Measurements from ENCODE around the gene CIPC.

The CIPC gene

DNA sequence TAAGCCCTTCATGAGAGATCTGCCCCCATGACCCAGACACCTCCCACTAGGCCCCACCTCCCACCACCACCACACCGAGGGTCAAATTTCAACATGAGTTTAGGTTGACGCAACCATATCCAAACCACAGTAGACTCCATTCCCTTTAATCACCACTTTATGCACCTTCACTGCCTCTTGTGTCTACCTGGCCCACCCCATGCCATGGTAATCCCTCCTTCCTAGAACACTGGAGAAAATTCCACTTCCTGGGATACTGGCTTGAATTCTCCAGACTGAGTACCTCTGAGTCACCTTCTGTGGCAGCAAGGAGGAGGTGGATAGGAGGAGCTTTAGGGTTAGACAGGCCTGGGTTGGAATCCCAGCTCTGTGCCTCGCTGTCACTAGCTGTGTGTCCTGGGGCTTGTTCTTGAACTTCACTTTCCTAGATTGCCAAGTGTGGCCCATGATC lies 26.1 kb upstream of the CIPC start:
- no peak for DNase-seq (ENCODE audit: low read depth)

DNA sequence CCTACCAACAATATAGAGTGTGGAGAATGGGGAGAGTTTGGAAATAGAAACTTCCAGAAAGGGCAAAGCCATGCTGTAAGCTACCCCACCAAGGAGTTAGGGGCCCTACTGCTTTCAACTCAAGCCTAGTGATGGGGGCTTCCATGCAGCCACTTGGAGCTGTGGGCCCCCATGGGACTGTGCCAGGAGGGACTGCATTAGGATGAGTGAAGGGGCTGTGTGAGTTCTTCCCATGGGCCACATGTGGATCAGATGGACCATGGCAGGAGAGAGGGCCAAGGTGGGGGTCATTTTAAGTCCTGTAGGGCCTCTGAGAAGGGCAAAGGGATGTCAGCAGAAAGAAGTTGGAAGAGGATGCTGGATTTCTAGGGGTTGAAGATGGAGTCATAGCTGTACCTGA lies 23.1 kb upstream of the CIPC start:
- DNase-seq (ENCODE audit: low read depth) = no peak

DNA sequence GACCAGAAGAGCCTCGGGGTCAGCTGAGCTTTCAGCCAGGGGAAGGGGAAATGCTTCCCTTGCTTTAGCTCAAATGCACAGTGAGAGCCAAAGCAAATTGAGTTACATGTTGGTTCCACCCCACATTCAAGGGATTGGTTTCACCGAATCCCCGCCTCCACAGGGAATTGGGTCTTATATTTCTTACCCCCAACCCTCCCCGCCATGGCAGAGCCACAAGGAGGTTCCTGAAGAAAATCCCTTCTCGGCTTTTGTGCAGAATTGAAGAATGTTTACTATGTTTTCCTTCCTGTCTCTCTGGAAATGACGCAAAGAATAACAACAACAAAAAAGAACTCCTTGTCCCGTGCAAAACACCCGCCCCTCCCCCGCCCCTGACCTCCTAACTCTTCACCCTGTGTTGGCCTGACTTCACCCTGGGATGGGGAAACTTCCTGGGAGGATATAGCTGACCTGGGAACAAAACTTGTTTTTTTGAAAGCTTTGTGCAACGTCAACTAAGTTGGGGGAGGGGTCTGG lies 21.9 kb upstream of the CIPC start:
- no peak for DNase-seq (ENCODE audit: low read depth)

DNA sequence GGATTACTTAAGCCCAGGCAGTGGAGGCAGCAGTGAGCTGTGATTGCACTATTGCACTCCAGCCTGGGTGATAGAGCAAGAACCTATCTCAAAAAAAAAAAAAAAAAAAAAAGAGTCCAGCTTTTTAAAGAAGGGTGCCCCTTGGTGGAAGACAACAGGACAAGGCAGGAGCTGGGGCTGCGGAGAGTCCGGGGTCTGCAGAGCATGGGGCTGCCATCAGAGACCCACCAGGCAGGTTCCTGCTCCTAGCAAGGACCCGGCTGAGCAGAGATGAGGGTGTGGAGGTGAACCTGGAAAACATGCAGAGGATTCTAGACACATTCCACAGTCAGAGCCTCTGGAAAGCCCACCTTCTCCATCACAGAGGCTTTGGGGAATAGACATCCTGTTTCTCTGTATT lies 21.0 kb upstream of the CIPC start:
- no peak for DNase-seq (ENCODE audit: low read depth)

DNA sequence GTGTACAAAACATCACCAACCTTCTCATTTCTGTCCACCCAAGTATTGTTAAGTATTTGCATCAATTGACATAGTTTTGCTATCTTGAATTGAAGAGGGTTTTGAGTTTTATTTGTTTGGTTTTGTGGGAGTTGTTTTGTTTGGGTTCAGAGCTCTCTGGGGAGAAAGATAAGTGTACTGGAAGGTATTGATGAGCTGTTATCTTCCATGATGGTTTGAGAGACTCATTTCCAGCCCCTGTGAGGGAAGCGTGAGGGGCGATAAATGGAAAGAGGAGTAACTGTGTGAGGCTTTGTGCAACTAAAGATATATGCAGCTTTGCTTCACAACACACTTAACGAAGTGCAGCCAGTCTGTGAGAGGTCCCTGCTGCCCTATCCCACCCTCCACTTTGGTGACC lies 15.7 kb upstream of the CIPC start:
- no peak for DNase-seq (ENCODE audit: low read depth)

DNA sequence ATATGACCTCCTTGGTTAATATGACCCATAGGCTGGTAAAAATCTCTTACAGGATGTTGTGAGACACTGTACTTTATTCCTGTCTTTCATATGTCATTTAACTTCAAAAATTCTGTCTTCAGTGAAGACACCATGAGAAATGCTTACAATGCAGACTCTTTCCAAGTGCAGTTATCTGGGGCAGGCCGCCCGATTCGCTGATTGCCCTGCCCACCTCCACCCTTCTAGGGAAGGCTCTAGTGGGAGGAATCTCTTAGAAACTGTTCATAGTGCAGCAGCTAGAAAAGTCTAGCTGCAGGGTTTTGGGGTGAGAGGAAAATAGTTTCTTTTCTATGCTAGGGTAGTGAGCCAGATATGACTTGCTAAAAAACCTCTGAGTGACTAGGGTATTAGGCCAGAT lies 15.0 kb upstream of the CIPC start:
- no peak for DNase-seq (ENCODE audit: low read depth)

DNA sequence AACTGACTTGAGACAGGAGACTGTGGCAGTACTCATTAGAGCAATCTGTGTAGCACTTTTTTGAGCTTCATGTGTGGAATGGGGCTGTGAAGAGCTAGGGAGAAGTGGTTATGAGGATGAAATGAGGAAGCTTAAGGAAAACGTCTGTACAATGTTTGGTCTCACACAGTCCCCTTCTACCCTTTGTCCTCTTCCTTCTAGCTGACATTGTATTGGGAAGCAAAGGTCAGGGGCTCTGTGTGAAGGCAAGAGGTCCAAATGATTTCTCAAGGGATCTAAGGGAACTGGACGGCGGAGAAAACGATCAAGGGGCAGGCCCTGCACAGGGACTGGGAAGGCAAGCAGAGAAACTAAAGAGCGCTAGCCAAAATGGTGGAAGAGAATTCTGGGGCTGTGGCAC lies 13.1 kb upstream of the CIPC start:
- DNase-seq (ENCODE audit: low read depth) = no peak

DNA sequence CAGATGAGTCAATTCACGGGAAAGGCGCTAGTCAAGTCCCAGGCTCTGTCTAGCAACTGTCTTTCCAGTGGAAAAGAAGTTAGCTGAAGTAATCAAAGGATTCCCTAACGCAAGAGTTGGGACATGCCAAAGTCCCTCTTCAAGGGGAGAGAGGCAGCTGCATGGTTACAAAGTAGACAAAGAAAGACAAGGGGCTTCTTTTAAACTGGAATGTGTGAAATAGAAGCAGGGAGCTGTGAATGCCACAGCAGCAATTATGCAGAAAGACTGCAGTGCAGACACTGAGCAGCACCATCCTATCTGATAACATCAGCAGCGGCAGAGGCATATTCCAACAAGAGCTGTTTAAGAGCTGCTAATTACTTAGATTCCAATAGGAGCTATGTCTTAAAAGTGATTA lies 12.5 kb upstream of the CIPC start:
- no peak for DNase-seq (ENCODE audit: low read depth)

DNA sequence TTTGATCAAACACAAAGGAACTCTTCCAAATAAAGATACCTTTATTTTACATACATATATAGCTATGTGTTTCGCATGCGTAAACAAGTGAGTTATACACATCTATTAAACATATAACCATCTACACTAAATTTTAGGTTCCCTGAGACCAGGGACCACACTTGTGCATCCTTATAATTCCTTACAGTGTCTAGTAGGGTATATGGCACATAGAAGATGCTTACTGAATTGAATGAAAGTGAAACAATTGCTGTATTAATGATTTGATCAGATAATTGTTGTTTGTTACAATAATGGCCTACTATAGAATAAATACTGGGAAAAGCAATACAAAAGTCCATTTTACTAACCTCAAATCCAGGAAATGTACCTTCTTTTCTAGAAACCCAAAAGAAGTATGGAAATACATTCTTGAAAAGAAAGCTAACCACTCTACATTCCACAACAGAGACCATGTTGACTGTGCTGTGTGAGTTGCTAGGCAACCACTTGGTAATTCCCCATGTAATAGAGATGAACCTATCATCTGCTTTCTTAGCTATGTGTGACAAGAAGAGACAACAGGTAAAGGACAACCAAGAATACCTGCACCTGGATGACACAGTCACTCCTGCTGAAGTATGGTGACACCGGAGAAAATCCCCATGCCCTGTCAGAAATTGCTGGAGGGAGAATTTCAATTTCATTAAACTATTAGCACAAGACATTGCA lies 11.9 kb upstream of the CIPC start:
- no peak for DNase-seq (ENCODE audit: low read depth)

DNA sequence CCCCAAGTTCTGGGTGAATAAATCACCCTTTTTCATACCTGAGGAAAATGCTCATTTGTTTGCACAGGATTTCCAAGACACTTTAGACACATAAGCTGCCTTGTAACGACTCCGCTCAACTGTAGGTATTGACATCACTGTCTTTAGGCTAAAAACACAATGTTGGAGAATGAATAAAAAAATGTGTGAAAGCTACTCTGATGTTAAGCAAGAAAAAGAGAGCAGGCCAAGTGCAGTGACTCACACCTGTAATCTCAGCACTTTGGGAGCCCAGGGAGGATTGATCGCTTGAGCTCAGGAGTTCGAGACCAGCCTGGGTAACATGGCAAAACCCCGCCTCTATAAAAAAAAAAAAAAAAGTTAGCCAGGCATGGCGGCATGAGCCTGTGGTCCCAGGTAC lies 11.1 kb upstream of the CIPC start:
- DNase-seq (ENCODE audit: low read depth) = no peak

DNA sequence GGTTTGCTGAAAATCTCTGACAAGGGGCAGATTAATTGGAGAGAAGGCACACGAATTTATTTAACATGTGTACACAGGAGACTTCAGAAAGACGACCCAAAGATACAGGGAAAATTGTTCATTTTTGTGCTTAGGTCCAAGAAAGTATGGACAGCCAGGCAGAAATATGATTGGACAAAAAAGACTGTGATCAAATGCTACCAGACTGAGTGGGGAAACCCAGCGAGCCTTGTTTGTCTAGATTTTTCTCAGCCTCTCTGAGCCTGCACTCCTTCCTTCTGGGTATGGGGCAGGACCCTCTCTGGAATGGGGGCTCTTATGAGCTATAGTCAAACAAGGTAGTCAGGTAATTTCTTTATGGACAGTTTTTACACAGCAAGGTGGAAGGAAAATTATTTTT lies 10.4 kb upstream of the CIPC start:
- no peak for DNase-seq (ENCODE audit: low read depth)

DNA sequence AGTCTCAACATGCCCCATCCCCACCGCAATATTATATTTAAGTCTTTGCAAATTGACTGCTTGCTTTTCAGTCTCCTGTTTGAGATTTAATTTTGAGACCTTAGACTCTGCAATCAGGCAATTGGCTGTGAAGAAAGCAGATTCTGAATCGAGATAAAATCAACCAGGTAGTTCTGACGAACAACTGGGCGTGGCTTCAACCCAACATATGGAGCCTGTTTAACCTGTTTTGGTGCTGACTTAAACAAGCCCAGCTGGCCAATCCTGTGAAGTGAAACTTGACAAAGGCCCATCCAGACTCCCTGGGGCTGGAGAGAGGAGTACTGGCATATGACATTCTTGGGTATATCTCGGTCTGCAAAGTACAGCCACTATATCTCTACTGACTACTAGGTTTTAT lies 9.8 kb upstream of the CIPC start:
- no peak for DNase-seq (ENCODE audit: low read depth)

DNA sequence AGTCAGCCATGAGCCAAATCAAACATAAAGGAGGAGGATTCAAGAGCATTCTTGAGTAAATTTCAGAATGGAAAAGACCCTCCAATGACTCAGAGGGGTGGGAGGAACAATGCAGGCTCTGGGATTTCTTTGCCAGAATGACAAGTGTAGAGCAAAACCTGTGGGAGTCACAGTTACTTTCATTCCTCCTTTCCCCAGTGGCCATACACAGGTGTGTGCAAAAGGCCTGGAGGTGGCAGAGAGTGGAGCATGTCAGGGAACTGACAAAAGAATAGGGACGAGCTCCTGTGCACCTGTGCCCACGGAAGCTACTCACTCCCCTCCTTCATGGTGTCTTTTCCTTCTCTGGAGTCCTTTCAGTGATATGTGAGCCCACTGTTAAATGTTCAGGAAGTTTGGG lies 9.4 kb upstream of the CIPC start:
- DNase-seq (ENCODE audit: low read depth) = no peak

DNA sequence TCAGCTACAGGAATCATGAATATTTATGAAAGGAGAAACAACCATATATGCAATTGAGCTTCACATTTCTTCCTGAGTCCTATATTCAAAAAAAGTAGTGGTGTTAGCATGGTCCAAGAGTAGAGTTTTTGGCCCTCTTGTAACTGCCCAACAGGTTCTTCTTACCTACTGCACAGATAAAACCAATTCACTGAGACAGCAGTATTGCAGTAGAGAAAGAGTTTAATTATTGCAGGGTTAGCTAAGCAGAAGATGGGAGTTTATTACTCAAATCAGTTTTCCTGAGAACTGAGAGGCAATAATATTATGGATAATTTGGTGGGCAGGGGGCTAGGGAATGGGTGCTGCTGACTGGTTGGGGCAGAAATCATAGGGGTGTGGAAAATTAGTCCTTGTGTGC lies 6.5 kb upstream of the CIPC start:
- no peak for DNase-seq (ENCODE audit: low read depth)

DNA sequence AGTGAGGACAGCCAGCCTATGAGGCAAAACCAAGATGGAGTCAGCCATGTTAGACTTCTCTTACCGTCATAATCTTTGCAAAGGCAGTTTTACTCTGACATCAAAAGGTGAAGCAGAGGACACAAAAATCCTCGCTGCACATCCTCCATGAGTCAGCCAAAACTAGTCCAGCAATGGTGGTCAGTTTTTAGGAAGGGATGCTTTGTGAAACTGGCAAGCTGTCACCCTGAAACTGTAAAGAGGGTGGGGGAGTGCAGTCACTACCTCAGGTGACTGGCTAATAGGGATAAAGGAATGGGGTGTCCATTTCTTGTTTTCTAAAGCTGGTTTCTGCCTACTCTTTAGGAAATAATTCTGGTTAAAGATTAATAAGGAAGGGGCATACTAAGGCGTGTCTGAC lies 5.4 kb upstream of the CIPC start:
- DNase-seq (ENCODE audit: low read depth) = no peak

DNA sequence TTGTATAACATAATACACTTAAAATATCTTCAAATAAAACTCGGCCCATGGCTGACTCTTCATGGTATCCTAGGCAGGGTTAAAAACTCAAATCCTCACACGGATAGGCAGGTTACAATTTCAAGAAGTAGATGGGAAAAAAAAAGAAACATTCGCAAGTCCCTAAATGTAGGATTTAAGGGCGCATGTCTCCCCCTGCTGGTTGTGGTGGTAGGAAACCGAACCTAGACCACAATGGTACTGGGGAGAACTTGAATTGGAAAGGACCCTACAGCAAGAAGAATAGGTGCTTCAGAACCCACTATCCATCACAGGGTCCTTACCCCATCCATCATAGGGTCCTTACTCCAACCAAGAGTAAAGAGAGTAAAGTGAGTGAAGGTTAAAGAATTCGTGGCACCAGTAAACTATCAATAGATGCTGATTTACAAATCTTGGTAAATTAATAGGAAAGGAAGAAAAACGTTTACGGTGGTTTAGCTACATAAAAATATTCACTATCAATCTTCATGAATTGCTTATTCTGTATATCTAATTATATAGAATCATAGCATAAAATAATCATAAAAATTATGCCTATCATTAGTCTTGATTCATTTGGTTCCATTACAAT lies 3.3 kb upstream of the CIPC start:
- DNase-seq (ENCODE audit: low read depth) = no peak

DNA sequence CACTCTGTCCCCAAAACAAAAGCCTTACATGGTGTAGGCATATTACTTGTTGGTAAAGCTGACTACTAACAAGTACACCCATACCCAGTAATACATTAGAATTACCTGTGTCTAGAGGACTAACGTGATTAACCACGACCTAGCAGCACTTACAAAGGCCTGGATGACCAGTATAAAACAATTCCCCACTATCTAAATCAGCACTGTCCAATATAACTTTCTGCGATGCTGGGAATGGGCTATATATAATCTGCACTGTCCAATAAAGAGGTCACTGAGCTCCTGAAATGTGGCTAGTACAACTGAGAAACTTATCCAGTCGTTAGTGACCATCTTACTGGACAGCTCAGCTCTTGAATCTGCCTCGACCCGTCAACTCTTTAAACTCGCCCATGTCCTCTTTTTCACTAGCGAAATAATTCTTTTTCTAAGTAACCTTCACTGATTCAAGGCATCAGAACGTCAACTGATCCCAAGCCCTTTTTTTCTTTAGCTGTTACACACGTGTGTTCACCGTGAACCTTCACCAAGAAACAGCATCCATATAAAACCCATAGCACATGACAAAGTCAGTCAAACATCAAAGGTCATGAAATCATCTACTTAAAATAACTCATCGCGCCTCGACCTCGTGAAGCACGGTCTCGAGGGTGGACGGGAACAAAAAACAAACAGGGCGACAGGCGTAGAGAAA lies 905 bp upstream of the CIPC start:
- no peak for DNase-seq (ENCODE audit: low read depth)

DNA sequence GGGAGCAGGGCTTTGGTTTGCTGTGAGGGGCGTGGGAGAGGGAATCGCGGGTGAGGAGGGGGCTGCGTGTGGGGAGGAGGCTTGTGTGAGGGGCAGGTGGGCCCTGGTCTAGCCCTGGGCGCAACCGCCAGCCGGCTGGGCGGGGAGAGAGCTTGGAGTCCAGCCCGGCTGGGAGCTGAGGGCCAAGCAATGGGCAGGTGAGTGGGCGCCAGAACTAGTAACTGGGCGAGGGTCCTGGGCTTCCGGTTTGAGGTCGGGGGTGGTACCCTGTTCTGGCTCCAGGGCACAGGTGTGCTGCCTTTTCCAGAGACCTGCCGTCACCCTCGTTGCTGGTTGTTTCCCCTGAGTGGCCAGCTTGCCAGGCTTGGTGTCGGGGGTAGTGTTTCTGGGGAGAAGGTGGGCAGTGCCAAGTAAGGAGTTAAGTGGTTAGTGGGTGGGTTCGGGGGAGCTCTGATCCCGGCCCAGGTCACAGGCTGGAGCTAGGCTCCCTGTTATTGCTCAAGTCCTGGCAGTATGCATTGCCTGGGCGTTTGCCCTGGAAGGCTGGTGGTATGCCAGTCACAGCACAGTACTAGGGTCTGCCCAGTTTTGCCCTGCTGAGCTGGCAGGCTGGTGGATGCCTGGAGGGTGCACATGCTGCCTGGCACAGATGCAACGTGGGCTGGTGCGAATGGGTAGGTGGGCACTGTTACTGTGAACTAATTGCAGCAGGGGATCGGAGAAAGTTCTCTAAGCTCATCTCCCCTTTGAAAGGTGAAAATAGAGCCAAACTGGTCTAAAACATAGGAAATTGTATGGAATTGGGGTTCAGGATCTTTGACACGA lies 683 bp downstream of the CIPC start:
- DNase-seq (ENCODE audit: low read depth) = no peak

DNA sequence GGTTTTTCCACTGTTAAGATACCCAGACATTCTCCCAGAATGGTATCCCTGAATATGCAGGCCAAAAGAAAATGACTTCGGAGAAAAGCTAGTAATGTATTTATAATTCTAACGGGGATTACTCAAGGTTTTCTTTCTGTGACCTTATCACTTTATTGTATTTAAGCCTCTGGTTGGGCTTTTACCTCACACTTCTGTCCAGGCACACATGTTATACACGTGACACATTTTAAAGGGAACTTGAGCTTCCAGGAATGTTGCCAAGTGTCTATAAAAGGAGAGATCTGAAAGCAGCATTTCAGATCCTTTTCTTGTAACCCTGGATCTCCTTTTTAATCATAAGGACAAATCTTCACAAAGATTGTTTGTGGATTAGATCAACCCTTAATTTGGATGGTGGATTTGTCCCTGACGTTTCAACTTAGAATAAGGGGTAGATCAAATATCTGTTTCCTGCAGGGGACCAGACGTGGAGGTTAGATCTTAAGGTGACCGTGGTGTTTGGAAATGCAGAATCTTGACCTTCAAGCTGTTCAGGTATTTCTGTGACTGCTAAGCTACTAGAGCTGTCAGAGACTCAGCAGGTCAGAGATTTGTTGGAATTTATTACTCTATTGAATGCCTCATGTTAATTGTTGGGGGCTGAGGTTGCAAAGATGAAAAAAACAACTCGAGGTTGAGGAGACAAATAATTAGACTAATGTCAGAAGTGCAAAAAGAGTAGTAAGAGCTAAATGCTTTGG lies 1.5 kb downstream of the CIPC start:
- DNase-seq (ENCODE audit: low read depth) = no peak

DNA sequence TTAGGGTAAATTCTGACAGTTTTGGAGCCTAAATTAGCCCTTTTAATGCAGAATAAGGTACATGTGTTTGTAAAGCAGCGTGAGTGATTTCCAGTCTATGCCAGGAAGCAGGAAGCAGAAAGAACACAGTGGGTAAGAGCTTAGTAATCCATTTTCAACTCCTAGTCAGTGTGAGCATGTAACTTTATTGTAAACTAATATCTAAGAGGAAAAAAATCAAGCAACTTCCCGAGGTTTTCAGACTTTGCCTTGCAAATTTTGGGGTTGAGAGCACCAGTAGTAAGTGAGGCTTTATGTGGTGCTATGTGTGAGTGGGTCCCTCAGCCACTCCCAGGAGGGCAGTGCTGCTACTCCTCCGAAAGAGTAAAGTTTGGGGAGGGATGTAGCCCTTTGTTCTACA lies 2.9 kb downstream of the CIPC start:
- no peak for DNase-seq (ENCODE audit: low read depth)

DNA sequence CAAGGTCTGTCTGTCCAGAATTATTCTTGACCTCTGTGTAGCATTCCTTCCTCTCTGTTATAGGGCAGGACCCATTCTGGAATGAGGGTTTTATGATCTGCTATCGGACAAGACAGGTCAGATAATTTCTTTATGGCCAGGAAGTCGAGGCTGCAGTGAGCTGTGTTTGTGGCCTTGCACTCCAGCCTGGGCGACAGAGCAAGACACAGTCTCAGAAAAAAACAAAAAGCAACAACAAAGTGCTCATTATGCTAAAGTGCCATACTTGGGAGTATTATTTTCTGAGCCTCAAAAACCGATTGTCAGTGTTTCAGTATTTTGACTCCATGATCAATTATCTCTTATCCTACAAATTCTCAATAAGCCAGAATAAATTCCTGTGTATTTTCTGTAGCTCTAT lies 4.1 kb downstream of the CIPC start:
- no peak for DNase-seq (ENCODE audit: low read depth)

DNA sequence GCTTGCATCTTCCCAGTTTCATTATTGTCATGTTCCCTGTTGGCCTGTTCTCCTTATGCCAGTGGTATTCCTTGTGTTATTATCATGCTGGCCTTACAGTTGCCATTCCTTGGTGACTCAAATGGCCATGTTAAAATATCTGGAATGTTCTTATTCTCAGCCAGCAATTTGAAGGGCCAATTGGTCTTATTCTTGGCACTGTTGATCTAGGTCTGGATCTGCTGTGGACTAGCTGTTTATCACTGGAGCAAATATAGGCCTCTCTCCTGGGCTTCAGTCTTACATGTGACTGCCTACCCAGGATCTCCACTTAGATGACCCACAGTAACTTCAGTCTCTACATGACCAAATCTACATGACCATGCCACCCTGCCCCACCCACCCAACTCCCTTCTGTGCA lies 5.4 kb downstream of the CIPC start:
- no peak for DNase-seq (ENCODE audit: low read depth)

Data from CMK (cell line).